ENCODE data around the gene ASAP3. TPM values are rescaled to one million over a fixed set of nuclear protein-coding genes. Genes with fewer than 3 reads are reported as not detected.

The ASAP3 gene
- total and polyA plus RNA-seq, 2 experiments from 2014 or later, result 28.0 to 98.2 TPM

GRCh38 chr1:23427550-23427949 lies 56.4 kb downstream of the ASAP3 start:
- Histone ChIP-seq H3K4me3 (no peak overlapping the region), H3K36me3 (ENCODE audit: insufficient read depth) (no peaks in the 10 kb centered on the region), H3K79me2 (replicated peaks; ENCODE audit: insufficient read depth) (no peaks in the 10 kb centered on the region), H2AFZ (no peak overlapping the region), H4K20me1 (replicated peaks; ENCODE audit: insufficient read depth) (peaks cover 12% of the 10 kb centered on the region), H3F3A (replicated peaks; ENCODE audit: low read depth) (0 out of 2 replicates have a peak, but pooled peaks cover 7% of the 10 kb centered on the region), H3K4me1 (ENCODE audit: insufficient read depth) (peaks cover 4% of the 10 kb centered on the region; the same call in 1 of the 2 replicates), H3K9me2 (ENCODE audit: insufficient read depth) (no peaks in the 10 kb centered on the region), H3K27ac (ENCODE audit: low read depth) (no peak overlapping the region), H3K27me3 (ENCODE audit: insufficient read depth) (peaks cover 62% of the 10 kb centered on the region), H3K4me2 (no peak overlapping the region)
- peak; percentile 53 for TF ChIP-seq REST (IDR thresholded peaks at IDR 0.05; ENCODE audit: unreplicated experiment)
- TF ChIP-seq POLR2AphosphoS5 (IDR thresholded peaks at IDR 0.05; ENCODE audit: low read depth), result no peak
- Mint-ChIP-seq H3K4me1 (peaks cover 8% of the 10 kb centered on the region), H3K27me3 (ENCODE audit: insufficient read depth, low read depth, poor library complexity) (peaks cover 54% of the 10 kb centered on the region), H3K4me3 (no peak overlapping the region), H3K27ac (no peak overlapping the region), H3K9me3 (no peaks in the 10 kb centered on the region), H3K36me3 (ENCODE audit: low read depth) (peaks cover 27% of the 10 kb centered on the region)
- no peak for DNase-seq (ENCODE audit: low spot score)
- no peak for ATAC-seq

- ATAC-seq, result no peak
- Mint-ChIP-seq H3K9me3 (no peaks in the 10 kb centered on the region), H3K27me3 (ENCODE audit: insufficient read depth, low read depth, poor library complexity) (peaks cover 62% of the 10 kb centered on the region), H3K4me1 (peaks cover 8% of the 10 kb centered on the region), H3K27ac (no peak overlapping the region), H3K4me3 (no peak overlapping the region), H3K36me3 (ENCODE audit: low read depth) (peaks cover 22% of the 10 kb centered on the region)
- H3K4me3 ChIP-seq, result no peak overlapping the region
- peaks cover 70% of the 10 kb centered on the region for H3K27me3 ChIP-seq (ENCODE audit: insufficient read depth)
- no peak for DNase-seq (ENCODE audit: low spot score)
- peaks cover 16% of the 10 kb centered on the region for H4K20me1 ChIP-seq (replicated peaks; ENCODE audit: insufficient read depth)
- no peaks in the 10 kb centered on the region for H3K79me2 ChIP-seq (replicated peaks; ENCODE audit: insufficient read depth)
- H3K9me2 ChIP-seq (ENCODE audit: insufficient read depth), result no peaks in the 10 kb centered on the region
- no peak overlapping the region for H2AFZ ChIP-seq
- H3K36me3 ChIP-seq (ENCODE audit: insufficient read depth), result no peaks in the 10 kb centered on the region
- H3K27ac ChIP-seq (ENCODE audit: low read depth), result no peak overlapping the region
- H3K4me1 ChIP-seq (ENCODE audit: insufficient read depth), result peaks cover 4% of the 10 kb centered on the region; the same call in 1 of the 2 replicates
- no peak overlapping the region for H3K4me2 ChIP-seq
- H3F3A ChIP-seq (replicated peaks; ENCODE audit: low read depth), result 0 out of 2 replicates have a peak, but pooled peaks cover 7% of the 10 kb centered on the region
- no peak for TF ChIP-seq STAT1 (IDR thresholded peaks at IDR 0.05; ENCODE audit: unreplicated experiment)
- TF ChIP-seq, protein P1, sequence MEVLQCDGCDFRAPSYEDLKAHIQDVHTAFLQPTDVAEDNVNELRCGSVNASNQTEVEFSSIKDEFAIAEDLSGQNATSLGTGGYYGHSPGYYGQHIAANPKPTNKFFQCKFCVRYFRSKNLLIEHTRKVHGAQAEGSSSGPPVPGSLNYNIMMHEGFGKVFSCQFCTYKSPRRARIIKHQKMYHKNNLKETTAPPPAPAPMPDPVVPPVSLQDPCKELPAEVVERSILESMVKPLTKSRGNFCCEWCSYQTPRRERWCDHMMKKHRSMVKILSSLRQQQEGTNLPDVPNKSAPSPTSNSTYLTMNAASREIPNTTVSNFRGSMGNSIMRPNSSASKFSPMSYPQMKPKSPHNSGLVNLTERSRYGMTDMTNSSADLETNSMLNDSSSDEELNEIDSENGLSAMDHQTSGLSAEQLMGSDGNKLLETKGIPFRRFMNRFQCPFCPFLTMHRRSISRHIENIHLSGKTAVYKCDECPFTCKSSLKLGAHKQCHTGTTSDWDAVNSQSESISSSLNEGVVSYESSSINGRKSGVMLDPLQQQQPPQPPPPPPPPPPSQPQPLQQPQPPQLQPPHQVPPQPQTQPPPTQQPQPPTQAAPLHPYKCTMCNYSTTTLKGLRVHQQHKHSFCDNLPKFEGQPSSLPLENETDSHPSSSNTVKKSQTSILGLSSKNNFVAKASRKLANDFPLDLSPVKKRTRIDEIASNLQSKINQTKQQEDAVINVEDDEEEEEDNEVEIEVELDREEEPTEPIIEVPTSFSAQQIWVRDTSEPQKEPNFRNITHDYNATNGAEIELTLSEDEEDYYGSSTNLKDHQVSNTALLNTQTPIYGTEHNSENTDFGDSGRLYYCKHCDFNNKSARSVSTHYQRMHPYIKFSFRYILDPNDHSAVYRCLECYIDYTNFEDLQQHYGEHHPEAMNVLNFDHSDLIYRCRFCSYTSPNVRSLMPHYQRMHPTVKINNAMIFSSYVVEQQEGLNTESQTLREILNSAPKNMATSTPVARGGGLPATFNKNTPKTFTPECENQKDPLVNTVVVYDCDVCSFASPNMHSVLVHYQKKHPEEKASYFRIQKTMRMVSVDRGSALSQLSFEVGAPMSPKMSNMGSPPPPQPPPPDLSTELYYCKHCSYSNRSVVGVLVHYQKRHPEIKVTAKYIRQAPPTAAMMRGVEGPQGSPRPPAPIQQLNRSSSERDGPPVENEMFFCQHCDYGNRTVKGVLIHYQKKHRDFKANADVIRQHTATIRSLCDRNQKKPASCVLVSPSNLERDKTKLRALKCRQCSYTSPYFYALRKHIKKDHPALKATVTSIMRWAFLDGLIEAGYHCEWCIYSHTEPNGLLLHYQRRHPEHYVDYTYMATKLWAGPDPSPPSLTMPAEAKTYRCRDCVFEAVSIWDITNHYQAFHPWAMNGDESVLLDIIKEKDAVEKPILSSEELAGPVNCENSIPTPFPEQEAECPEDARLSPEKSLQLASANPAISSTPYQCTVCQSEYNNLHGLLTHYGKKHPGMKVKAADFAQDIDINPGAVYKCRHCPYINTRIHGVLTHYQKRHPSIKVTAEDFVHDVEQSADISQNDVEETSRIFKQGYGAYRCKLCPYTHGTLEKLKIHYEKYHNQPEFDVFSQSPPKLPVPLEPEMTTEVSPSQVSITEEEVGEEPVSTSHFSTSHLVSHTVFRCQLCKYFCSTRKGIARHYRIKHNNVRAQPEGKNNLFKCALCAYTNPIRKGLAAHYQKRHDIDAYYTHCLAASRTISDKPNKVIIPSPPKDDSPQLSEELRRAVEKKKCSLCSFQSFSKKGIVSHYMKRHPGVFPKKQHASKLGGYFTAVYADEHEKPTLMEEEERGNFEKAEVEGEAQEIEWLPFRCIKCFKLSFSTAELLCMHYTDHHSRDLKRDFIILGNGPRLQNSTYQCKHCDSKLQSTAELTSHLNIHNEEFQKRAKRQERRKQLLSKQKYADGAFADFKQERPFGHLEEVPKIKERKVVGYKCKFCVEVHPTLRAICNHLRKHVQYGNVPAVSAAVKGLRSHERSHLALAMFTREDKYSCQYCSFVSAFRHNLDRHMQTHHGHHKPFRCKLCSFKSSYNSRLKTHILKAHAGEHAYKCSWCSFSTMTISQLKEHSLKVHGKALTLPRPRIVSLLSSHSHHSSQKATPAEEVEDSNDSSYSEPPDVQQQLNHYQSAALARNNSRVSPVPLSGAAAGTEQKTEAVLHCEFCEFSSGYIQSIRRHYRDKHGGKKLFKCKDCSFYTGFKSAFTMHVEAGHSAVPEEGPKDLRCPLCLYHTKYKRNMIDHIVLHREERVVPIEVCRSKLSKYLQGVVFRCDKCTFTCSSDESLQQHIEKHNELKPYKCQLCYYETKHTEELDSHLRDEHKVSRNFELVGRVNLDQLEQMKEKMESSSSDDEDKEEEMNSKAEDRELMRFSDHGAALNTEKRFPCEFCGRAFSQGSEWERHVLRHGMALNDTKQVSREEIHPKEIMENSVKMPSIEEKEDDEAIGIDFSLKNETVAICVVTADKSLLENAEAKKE (CRISPR knock-in tag; IDR thresholded peaks at IDR 0.05), result no peak
- no peak for TF ChIP-seq EZH2phosphoT487 (IDR thresholded peaks at IDR 0.05; ENCODE audit: unreplicated experiment)
- TF ChIP-seq CREB1 (CRISPR knock-in tag; IDR thresholded peaks at IDR 0.05; ENCODE audit: low read depth), result no peak
- no peak for TF ChIP-seq CTCF (conservative IDR thresholded peaks at IDR 0.05; ENCODE audit: low read depth in 2 of 2)
- TF ChIP-seq POLR2AphosphoS5 (IDR thresholded peaks at IDR 0.05; ENCODE audit: low read depth), result no peak
- TF ChIP-seq ZNF114 (CRISPR knock-in tag; IDR thresholded peaks at IDR 0.05), result no peak
- no peak for TF ChIP-seq ZNF331 (CRISPR knock-in tag; IDR thresholded peaks at IDR 0.05; ENCODE audit: low read depth)
These were observed 57.2 kb downstream of the ASAP3 start for GRCh38 chr1:23426828-23427227.
